Measurements from ENCODE around the gene SDR42E1. TPM values are rescaled to one million over a fixed set of nuclear protein-coding genes. Genes with fewer than 3 reads are reported as not detected.

Gene SDR42E1
- total and polyA plus RNA-seq, 2 of the 4 experiments (the other 2 are of a cell fraction) = 0.44 to 0.72 TPM

GRCh38 chr16:82013139-82013538 is 1.9 kb upstream of the SDR42E1 start:
- no peak overlapping the region for H3K4ac ChIP-seq (ENCODE audit: low read depth, low read length)
- ChIA-PET POLR2A (ENCODE audit: unreplicated experiment) (no interaction called here), CTCF (no interaction called here)
- H2AFZ ChIP-seq (replicated peaks; ENCODE audit: low read length, poor library complexity) = no peak overlapping the region
- in situ Hi-C loops (cut with MboI; ENCODE audit: low sequenced_read_pairs) = no loop called here
- no peak overlapping the region for H3K56ac ChIP-seq (ENCODE audit: extremely low read depth, insufficient read depth, low read length)
- no peaks in the 10 kb centered on the region for H3K4me1 ChIP-seq (ENCODE audit: control insufficient read depth, insufficient read depth, low read length)
- H4K8ac ChIP-seq (ENCODE audit: low read depth in 2 of 2, low read length in 2 of 2) = no peak overlapping the region
- H3K9me1 ChIP-seq (ENCODE audit: insufficient read depth, low read length) = no peaks in the 10 kb centered on the region
- BruUV-seq (replicated peaks) = no TSS peak
- no peak overlapping the region for H3K18ac ChIP-seq (ENCODE audit: low read depth, low read length)
- no peak overlapping the region for H3K23ac ChIP-seq (ENCODE audit: low read depth, low read length)
- H3K4me3 ChIP-seq (ENCODE audit: insufficient read depth, low read depth, low read length) = no peak overlapping the region
- ATAC-seq (ENCODE audit: low read depth) (no peak), DNase-seq (no peak)
- WGBS, 2 experiments (ENCODE audit: extremely low coverage in 2 of 2, insufficient read length in 1 of 2) = no CpG with 5 or more reads among the region's 2 CpGs
- H2BK15ac ChIP-seq (ENCODE audit: low read depth, low read length) = no peak overlapping the region
- no peak overlapping the region for H4K5ac ChIP-seq (ENCODE audit: low read depth, low read length)
- TF ChIP-seq FOS (IDR thresholded peaks at IDR 0.05; ENCODE audit: low read depth, low read length) = no peak
- TF ChIP-seq CEBPB (IDR thresholded peaks at IDR 0.05; ENCODE audit: low read depth, low read length) = no peak
- TF ChIP-seq, protein P1, sequence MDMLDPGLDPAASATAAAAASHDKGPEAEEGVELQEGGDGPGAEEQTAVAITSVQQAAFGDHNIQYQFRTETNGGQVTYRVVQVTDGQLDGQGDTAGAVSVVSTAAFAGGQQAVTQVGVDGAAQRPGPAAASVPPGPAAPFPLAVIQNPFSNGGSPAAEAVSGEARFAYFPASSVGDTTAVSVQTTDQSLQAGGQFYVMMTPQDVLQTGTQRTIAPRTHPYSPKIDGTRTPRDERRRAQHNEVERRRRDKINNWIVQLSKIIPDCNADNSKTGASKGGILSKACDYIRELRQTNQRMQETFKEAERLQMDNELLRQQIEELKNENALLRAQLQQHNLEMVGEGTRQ (IDR thresholded peaks at IDR 0.05; ENCODE audit: low read depth, low read length) = no peak
- no peak for TF ChIP-seq NFE2L2 (IDR thresholded peaks at IDR 0.05; ENCODE audit: low read depth, low read length)
- no peak overlapping the region for H3K27ac ChIP-seq (ENCODE audit: insufficient read depth, low read length)
- intact Hi-C loops (cut with micrococcal nuclease) = no loop called here
- H3K79me1 ChIP-seq (ENCODE audit: low read depth in 1 of 2, low read length in 2 of 2) = no peaks in the 10 kb centered on the region
- no peaks in the 10 kb centered on the region for H3K36me3 ChIP-seq (ENCODE audit: control insufficient read depth, insufficient read depth, low read length)
- no peaks in the 10 kb centered on the region for H4K20me1 ChIP-seq (ENCODE audit: insufficient read depth, low read length)
- no peak overlapping the region for H2BK20ac ChIP-seq (ENCODE audit: low read depth, low read length)
- H3K14ac ChIP-seq (replicated peaks; ENCODE audit: low read depth, low read length) = no peak overlapping the region
- no peak overlapping the region for H4K91ac ChIP-seq (ENCODE audit: insufficient read depth, low read depth, low read length)
- no peak overlapping the region for H2AK9ac ChIP-seq (replicated peaks; ENCODE audit: low read depth, low read length, poor library complexity)
- no peak overlapping the region for H2AK5ac ChIP-seq (ENCODE audit: low read depth, low read length)
- H3K9ac ChIP-seq (ENCODE audit: low read depth, low read length) = no peak overlapping the region
- H3K9me3 ChIP-seq (ENCODE audit: control insufficient read depth, insufficient read depth, low read length) = peaks cover 7% of the 10 kb centered on the region
- H3K27me3 ChIP-seq (ENCODE audit: control insufficient read depth, insufficient read depth, low read length) = peaks cover 12% of the 10 kb centered on the region
- no peak overlapping the region for H2BK120ac ChIP-seq (ENCODE audit: low read depth, low read length)
- dilution Hi-C loops (cut with HindIII; ENCODE audit: low sequenced_read_pairs, unreplicated experiment) = no loop called here
- H3K4me2 ChIP-seq (ENCODE audit: low read depth, low read length) = no peak overlapping the region
- no peak overlapping the region for H2BK5ac ChIP-seq (ENCODE audit: low read depth, low read length, poor library complexity, severe bottlenecking)
